Activated CD4-positive, alpha-beta T cell treated with anti-CD3 and anti-CD28 coated beads, Interleukin-2, amount 50 U/mL, for 16 hours (primary cell): ENCODE results near the gene HOXB6.

ENCODE experiments used
- DNase-seq: peaks from one replicate; pipeline ENCODE4 v3.0.0-alpha.2; 2020

The HOXB6 gene

DNA sequence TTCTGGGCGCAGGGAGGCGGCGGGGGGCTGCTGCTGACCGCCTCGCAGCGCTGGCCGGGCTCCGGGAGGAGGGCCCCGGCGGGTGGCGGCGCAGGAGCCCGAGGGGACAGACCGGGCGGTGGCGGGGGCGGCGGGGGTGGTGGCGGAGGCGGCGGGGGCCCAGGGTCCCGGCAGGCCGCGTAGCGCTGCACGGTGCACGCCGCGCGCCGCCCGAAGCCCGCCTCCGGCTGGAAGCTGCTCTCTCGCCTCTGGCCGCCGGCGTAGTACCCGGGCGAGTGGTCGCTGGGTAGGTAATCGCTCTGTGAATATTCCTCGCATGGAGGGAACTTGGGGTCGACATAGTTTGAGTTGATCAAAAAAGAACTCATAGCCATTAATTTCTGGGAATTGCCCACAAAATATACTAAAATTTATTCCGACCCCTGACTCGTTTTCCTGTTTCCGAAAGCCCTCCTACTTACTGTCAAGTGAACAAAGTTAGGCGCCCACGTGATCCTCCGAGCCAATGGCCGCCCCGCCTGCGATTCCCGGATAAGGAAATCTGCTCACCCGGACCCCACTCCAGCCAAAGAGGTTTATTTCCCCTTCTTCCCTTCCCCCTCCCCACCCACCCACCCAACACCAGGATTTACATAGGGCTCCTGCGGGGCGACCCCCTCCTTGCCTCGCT lies 26.7 kb downstream of the HOXB6 start, which contains the start of gene HOXB4:
Gene HOXB4 (minus strand): TSS at position 405 of the 670 bp plus-strand sequence. CDS start 31 bp downstream, at position 374.
- peak; percentile 81 for DNase-seq

DNA sequence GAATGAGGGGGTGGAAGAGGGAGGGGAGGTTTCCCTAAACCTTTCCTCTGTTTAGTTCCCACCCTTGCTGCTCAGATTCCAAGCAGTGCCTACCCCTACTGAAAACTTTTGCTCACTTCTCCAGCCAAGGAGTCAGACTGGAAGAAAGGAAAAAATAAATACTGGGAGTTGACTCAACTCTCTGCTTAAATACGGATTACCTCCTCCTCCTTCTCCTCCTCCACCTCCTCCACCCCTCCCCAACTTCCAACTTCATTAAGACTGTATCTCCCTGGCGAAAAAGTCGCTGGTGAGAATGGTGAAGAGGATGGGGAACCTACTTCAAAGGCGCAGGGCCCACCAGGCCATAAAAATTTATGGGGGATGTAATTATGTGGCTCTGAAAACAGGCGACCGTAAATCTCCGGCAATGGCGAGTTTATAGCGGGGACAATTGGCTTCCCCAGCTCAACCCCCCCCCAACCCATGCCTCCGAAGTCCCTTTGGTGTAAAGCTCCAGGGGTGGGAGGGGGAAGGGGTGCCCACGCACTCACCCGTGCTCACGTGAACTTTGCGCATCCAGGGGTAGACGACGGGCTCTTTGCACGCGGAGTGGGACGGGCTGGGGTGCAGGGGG lies 27.3 kb downstream of the HOXB6 start:
- DNase-seq = no peak

DNA sequence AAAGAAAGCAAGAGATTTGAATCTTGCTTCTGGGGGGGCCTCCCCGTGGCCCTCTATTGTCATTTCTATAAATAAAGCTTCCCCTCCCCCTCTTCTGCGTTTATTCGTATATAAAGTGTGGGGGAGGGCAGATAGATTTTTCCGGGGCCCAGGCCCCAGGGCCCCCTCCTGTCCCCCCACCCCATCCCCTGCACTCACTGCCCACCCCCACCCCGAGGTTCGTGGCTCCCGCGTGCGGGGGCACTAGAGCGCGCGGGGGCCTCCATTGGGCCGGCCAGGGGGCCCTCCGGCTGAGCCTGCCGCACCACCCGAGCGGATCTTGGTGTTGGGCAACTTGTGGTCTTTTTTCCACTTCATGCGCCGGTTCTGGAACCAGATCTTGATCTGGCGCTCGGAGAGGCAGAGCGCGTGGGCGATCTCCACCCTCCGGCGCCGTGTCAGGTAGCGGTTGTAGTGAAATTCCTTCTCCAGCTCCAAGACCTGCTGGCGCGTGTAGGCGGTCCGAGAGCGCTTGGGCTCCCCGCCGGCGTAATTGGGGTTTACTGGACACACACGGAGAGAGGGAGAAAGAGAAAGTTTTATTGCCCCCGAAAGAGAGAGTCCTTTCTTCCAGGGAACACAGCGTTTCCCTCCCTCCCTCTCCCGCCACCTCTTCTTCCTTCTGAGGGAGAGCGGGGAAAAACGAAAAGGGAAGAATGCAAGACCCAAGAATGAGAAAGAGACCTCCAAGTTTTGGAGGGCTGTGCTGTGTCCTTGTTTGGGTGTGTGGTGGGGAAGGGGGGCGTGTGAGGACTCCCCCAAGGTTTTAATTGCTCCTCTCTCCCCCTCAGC lies 28.1 kb downstream of the HOXB6 start:
- no peak for DNase-seq

DNA sequence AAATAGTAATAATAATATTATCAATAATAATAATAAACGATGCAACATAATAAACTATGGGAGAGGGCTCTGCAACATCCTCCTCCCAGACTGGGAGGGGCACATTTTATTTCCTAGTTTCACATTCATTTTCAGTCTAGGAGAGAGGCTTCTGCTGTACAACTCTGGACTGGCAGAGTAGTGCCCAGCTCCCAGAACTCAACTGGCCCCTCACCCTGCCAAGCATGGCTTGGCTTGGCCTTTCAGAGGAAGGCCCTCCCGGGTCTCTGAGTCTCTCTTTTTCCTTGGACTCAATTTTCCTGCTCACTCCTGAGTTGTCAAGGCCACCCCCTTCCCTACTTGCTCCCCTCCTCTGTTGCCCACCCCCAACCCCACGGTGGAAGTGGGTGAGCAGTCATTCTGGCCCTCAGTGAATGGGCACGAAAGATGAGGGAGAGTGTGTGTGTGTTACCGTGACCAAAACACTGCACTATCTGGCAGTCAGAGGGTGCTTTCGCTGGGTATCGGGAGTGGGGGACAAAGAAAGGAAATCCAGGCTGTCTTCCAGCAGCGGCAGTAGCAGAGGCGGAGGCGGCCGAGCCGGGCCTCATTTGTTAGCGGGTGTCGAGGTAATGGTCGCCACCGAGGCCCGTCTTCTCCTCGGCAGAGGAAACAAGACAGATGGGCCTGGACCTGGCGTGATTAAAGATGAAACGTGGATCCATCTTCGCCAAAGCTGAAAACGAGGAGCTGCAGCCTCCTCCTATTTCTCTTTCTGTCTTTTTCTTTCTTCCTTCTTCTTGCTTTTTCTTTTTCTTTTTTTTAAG lies 28.9 kb downstream of the HOXB6 start:
- DNase-seq = no peak

DNA sequence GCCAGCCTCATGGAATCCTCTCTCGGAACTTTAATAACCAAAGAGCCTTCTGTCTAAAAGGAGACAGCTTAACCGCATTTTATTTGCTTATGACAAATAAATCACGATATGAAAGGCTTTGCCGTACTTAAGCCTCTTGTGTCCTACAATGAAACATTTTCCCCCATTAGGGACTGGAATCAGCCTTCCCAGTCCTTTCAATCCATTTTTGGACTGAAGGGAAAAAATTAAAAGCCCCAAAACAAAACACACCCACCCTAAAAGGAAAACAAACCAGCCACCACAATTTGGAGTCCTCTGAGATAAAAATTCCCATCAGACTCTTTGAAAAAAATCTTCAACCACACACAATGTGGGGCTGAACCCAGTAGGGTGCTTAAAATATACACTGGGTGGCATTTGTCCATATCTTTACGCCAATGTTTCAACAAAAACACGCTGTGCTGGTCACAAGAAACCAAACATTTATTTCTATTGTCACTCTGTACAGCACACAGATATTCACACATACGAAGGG lies 29.7 kb downstream of the HOXB6 start:
- DNase-seq = no peak

DNA sequence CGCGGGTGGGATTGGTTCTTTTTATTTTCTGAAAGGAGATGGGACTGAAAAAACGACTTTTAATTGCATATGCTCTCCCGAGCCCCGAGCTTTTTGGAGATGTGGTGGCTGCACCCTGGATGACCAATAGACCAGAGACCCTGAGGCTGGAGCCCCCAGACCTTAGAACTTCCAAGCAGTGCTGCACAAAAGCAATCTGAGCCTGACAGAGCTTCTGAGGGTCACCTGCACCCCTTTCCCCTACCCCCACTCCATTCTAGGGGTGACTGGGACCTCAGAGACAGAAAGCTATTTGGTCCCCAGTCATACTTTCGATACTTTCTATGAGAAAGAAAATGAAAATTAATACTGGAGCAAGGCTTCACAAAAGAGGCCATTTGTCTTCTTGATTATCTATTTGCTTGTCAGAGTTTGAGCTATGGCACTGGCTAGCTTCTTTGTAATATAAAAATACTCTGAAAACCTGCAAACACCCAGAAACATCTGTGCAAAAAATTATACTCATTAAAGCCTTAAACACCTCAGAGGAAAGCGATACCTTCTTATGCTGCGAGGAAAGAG lies 30.2 kb downstream of the HOXB6 start:
- DNase-seq = no peak

DNA sequence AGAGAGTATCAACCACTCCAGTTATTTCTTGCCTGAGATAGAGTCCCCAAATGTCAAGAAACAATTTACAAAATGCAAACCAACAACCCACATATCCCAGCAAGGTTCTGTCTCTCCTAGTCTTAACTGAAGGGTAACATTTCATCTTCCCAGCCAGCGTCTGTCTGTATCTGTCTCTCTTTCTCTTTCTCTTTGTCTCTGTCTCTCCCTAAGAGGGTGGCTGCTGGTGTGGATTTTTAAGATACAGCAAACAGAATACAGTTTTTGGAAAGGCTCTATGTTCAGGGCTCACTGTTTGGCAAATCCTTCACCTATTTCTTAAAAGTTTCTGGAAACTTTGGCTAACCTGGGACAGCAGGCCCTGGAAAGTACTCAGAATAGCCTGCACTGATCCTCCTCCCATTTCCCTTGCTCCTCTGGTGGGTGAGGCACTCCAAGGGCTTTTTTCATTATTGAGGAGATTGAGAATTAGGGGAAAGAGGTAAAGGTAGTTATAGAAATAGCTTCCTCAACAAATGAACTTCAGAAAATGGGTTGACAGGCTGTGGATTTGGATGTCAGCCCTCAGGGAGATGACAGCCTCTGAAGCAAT lies 32.9 kb downstream of the HOXB6 start:
- DNase-seq = no peak

DNA sequence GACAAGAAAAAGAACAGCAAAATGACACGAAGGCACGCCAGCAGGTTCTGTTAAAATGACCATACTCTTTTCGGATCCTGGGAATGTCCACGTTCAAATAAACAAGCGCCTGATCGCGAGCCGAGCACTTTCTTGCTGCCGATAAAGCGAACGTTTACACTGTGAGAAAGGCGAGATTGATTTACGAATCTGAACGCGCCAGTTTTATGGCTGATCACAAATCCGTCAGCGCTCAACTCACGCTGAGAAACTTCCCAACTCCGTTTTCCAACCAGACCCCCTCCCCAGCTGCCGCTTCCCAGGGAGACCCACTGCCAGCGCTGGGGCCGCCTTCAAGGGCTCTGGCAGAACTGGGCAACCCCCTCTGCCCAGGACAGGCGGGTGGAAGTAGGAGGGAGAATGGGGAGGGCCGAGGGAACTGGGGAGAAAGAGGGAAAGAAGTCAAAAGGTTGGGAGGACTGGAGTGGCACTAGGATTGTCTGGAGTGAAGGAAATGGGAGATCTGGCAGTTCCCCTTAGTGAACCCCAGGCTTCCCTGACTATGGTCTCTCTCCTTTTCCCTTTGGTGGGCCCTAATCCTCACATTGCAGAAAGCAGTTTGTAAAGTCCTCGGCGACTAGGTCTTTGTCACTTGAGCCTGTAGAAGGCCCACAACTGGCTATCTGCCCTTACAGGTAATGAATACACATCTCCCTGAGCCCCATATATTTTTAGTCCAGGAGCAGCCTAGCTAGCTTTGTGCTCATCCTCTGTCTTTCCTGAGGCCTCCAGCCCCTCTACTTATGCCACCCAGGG lies 33.6 kb downstream of the HOXB6 start:
- no peak for DNase-seq

DNA sequence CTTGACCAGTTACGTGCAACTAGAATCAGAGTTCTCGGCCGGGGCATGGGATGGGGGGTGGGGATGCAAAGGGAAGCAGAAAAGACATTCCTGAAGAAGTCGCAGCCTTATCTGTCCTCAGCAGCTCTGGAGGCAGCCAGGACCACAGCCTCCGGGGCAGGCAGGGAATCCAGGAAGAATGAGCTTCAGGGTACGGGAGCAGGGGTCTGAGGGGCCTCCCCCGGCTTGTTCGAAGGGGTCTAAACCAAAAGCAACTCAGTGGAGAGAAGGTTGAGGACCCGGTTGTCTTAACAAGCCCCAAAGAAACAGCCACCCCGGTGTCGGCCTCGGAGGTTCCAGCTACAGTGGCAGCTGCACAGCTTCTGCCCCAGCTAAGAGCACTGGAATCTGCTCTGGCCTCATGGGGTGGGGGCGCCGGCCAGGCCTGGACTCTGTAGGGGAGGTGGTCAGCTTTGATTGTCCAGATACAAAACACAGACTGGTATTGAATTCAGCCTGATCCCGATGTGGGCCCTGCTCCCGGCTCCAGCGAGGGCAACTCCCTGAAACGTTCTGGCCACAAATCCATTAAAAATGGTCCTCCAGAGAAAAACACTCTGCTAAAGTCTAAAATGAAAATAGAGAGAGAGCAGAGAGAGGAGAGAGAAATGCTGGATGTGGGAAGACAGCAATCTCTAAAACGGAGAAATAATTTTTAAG lies 34.3 kb downstream of the HOXB6 start:
- DNase-seq = no peak

DNA sequence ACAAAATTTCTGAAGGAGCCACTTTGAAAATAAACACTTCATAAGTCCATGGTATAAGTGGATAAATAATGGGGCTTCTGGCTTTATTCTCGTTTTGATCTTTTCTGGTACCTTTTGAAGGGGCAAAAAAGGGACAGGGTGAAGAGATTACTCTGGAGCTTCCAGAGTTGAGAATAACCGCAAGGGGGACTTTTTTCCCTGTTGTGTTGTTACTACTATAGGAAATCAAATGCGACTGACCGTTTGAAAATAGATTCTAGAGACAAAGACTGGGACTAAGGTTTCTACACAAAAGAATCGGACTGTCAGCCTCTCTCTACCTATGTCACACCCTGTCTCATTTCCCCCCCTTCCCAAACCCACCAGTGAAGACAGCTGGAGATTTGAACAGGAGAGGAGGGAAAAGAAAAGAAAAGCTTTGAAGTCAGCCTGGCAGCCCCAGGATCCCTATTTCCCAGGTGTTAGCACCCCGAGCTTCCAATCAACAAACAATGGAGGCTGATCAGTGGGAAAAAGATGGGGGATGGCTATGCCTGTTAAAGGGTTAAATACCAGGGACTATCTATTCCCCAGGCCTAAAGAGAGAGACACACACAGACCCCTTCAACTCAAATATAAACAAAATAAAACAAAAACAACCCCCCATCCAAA lies 35.0 kb downstream of the HOXB6 start:
- no peak for DNase-seq

DNA sequence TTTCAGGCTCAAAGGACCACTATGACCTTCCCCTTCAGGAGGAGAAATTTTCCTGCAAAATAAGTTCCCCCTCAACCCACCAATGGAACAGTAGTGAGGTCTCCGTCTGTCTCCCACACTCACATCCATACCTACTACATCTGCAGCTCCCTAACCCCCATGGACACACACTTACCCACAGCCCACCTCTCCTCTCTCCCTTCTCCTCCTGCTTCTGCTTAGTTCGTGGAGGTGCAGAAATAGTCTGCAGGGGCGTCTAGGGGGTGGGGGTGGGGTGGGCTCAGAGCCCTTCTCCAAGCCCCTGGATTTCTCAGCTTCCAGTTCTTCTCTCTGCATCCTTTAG lies 35.6 kb downstream of the HOXB6 start:
- DNase-seq = no peak

DNA sequence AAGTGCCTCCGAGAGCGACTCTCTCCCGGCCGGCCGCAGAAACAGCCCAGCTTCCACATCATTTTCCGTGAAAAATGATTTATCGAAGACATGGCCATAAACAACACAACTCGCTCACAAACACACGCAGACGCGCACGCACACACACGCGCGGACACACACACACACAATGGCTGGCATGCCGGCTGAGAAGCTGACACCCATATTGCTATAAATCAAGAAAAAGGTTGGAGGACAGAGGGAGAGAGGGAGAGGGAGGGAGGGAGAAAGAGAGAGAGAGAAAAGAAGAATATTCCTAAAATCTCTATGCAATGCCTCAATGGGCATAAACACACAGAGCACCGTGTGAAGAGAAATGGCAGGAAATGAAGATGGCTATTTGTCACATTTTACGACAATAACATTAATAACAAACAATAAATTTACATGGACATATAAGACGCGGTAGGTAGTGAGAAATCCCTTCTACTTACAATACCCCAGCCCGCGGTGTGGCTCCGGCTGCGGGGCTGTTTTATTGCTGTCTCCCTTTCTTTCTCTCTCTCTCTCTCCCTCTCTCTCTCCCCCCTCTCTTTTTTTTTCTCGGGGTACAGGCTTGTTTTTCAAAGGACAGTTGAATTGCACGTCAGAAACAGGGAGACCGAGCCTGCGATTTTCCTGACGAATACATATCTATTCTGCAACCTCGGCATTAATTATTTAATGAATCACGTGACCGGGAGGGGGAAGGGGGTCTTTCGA lies 36.1 kb downstream of the HOXB6 start:
- no peak for DNase-seq

DNA sequence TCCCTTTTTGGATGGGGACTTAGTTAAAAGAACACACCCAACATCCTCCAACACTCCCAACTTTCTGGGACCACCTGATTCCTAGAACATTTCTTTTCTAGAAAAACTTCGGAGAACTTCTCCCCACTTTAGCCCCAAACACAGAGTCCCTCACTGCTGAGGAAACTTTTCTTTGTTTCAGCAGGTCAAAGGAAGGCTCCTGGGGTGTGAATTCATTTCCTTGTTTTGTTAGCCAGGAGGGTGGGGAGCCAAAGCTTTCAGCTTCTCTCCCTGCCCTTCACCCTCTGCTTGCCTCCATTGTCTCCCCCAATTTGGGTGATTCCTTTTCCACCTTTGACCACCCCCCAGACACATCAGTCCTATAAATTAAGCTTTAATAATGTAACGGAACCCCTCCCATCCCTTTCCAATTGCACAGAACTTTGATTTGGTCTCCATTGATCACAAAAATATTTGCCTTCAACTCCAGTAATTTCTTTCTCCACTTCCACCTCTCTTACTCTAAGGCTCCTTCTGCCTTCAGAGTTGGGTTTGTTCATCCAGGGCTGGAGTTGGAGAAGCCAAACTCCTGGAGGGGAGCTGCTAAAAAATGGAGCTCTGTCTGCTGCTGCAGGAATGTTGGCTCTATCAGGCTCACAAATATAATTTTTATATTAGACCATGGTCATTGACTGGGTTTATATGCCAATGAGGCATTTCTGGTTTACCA lies 37.0 kb downstream of the HOXB6 start:
- DNase-seq = no peak

DNA sequence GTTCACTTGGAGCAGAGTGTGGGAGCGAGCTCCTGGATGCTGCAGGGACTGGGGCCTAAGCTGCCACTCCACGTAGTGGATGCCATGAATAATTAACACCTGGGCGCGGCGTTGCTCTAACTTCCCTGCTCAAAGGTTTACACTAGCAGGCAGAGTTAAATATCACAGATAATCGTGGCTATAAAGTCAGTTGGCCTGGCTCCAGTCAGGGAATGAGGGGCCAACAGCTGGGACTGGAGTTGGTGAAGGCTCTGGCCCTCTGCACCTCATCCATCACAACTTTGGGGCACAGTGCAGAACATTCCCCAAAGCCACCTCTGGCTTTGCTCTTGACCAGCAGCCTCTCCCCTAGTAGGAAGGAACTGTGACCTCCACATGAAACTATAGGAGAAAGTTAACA lies 37.6 kb downstream of the HOXB6 start:
- DNase-seq = no peak

DNA sequence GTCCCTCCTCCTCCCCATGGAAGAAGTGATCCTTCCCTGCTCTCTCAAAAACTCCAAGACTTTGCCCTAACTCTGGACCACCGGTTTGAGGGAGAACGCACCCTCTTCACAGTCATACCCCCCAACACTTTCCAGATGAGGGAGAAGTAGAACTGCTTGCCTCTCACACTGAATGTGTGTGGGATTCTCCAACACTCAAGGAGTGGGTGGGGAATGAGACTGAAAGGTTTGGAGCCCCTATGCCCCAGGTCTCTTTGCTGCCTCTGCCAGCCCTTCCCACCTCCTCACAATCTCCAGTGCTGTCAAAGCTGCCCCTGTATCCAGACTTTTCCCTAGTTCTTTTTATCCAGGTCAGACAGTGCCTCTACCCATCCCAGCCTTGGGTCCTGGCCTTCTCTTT lies 38.1 kb downstream of the HOXB6 start:
- no peak for DNase-seq

DNA sequence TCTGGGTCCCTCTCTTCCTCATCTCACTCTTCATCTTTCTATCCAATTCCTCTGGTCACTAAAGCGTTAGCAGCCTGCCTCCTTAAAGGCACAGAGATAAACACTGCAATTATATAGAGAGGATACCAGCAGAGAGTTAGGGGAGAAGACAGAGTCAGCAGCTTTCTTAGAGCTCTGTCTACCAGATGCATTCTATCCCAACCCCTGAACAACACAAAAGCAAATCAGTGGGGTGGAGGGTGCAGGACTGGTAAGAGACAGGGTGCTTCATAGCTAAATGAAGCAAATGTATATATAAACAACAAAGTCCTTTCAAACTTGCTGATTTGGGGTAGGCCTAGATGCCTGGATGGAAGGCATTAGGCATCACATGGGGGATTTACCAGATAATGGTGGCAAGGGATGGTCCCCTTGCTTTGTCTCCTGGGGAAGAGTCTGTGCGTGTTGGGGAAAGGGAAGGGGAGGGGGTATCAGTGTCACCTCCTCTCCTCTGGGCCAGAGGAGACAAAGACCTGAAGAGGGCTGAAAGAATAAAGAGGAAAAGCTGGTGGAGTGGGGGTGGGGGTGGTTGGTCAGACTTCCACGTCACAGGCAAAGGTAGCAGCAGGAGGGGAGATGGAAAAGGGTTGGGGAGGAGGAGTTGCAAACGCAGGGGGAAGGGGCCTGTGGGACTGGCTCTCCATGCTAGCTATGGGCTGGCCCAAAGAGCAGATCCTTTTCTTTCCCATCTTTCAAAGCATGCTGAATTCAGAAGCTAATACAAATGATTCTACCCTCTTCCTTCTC lies 38.7 kb downstream of the HOXB6 start:
- DNase-seq = no peak

DNA sequence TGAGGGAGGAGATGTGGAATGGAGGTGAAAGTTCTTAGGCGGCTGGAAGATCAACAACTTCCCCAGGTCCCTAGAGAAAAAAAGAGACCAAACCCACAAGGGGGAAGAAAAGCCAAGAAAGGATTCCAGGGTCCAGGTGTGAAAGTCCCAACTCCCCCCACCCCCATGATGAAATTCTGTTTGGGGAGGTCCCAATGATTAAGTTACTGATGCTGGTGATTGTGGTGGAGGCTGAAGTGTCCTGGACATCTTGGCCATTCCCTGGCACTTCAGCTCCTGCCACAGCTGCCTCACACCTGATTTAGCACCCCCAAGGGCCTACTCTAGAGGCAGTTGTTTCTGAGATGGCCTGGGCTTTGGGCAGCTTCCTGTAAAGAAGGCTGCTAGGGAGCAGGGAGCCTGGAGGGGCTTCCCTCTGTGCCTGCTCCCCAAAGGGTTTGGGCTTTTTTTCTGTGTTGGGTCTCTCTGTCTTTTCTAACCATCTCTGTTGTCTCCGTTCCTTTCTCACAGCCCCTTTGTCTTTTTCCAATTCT lies 39.7 kb downstream of the HOXB6 start:
- DNase-seq = no peak
